HG03520 (cell line): ENCODE measurements around the gene ACP7.
"Not testable (repeated sequence)": the region's sequence is repeated elsewhere in the genome, so short reads cannot be mapped to it uniquely, and the experiment has no call there.

ENCODE experiments used
- ATAC-seq: cut with Tn5 transposase; IDR thresholded peaks from one replicate; pipeline ENCODE4 v1.9.1; 2021; ENCODE audit warnings: mild to moderate bottlenecking, moderate library complexity; ENCODE audit not compliant: unreplicated experiment

Gene ACP7

DNA sequence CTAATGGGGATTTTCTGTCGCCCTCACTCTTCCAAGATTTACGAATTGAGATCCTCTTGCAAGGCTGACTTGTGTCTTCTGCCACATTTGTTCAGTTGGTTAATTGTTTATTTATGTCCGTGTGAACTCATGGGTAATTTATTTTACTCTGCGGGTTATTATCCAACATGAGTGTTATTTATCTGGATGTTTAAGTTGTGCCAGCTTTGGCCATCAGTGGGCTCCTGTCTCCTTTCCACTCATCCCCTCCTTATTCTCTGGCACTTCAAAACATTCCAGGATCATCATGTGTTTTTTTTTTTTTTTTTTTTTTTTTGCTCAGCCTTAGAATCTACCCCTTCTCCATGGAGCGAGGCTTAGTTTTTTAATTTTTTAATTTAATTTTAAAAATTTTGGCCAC lies 19.0 kb downstream of the ACP7 start:
- no peak for ATAC-seq

- ATAC-seq: no peak
These were observed 20.0 kb downstream of the ACP7 start for GRCh38 chr19:39104186-39104596.

DNA sequence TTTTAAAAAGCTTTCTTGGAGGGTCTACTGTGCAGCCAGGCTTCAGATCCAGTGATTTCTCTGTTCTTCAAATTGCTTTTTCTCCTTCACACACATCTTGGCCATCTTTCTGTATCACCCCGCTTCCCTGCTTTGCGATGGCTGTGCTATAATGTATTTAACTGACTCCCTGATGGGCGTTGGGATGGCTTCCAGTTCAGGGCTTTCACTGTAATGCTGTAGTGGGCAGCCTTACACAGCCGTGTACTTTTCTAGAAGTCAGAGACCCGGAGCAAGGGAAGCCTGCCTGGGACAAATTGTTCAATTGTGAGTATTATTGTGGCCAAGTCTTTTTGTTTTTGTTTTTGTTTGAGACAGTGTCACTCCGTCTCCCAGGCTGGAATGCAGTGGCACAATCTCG lies 22.0 kb downstream of the ACP7 start:
- no peak for ATAC-seq

- no peak for ATAC-seq
These were observed 25.5 kb downstream of the ACP7 start for GRCh38 chr19:39109641-39110040.

GRCh38 chr19:39110263-39110967 lies 26.2 kb downstream of the ACP7 start:
- no peak for ATAC-seq

GRCh38 chr19:39111593-39112199 lies 27.5 kb downstream of the ACP7 start:
- no peak for ATAC-seq

- no peak for ATAC-seq
These were observed 28.2 kb downstream of the ACP7 start for GRCh38 chr19:39112338-39112890.

- no peak for ATAC-seq
These were observed 29.0 kb downstream of the ACP7 start for GRCh38 chr19:39113199-39113598.

DNA sequence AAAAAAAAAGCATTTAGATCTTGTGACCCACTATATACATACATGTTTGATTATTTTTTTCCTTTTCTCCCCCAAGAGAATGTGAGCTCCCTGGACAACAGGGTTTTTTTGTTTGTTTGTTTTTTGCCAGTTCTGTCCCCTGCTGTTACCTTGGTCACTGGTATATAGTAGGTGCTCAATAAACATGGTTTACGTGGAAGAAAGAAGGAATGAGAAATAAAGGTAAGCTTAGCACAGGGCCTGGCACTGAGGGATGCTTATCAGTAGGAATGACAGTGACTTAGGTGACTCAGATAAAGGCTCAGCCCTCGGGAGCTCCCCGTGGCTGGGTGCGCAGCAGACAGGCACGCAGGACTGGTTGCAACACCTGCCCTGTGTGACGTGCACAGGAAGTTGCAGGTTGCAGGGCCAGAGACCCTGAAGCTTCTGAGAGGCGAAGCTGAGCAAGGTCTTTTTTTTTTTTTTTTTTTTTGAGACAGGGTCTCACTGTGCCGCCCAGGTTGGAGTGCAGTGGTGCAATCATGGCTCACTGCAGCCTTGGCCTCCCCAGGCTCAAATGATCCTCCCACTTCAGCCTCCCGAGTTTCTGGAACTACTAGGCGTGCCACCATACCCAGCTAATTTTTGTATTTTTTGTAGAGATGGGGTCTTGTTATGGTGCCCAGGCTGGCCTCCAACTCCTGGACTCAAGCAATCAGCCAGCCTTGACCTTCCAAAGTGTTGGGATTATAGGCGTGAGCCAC lies 31.1 kb downstream of the ACP7 start:
- ATAC-seq: no peak

DNA sequence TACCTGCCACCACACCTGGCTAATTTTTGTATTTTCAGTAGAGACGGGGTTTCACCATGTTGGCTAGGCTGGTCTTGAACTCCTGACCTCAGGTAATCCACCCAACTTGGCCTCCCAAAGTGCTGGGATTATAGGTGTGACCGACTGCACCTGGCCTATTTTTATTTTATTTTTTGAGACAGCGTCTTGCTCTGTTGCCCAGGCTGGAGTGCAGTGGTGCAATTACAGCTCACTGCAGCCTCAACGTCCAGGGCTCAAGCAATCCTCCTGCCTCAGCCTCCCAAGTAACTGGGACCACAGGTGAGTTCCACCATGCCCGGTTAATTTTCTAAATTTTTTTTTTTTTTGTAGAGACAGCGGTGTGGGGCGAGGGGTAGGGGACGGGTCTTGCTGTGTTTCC lies 32.9 kb downstream of the ACP7 start:
- not testable (repeated sequence) for ATAC-seq

- no peak for ATAC-seq
These were observed 35.7 kb downstream of the ACP7 start for GRCh38 chr19:39119830-39120229.

DNA sequence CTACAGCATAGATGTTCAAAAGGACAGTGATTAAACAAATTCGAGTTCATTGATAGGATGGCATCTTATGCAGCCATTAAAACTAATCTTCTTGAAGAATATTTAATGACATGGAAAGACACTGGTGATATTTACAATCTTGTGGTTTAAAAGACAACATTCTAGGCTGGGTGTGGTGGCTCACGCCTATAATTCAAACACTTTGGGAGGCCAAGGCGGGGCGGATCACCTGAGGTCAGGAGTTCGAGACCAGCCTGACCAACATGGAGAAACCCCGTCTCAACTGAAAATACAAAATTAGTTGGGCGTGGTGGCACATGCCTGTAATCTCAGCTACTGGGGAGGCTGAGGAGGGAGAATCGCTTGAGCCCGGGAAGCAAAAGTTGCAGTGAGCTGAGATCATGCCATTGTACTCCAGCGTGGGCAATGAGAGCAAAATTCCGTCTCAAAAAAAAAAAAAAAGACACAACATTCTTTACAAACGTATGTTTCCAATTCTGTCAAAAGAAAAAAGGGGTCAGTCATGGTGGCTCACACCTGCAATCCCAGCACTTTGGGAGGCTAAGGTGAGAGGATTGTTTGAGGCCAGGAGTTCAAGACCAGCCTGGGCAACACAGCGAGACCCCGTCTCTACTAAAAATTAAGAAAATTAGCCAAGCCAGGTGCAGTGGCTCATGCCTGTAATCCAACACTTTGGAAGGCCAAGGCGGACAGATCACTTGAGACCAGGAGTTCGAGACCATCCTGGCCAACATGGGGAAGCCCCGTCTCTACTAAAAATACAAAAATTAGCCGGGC lies 39.0 kb downstream of the ACP7 start:
- ATAC-seq: no peak

DNA sequence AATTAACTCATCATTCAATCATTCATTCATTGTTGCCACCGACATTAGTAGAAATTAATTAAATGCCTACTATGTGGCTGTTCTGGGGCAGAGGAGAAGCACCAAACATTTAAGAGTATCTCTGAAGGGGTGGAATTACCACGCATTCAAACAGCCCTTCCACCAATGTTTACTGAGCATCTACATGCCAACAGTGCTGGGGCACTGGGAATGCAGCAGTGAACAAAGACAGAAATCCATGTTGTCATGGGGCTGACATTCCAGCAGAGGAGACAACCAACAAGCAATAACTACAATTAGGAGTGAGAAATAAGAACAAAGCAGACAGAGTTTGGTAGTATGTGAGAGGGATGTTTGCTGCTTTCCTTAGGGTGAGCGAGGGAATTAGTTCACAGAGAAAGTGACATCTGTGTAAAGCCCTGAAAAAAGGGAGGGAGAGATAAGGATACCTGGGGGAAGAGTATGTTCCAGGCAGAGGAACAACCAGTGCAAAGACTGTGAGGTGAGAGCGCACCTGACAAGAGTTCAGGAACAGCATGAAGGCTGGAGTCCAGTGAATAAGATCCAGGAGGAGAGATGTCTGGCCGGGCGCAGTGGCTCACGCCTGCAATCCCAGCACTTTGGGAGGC lies 40.1 kb downstream of the ACP7 start:
- ATAC-seq: no peak

GRCh38 chr19:39125199-39125553 lies 41.0 kb downstream of the ACP7 start:
- no peak for ATAC-seq

- peak; percentile 84 for ATAC-seq
These were observed 41.6 kb downstream of the ACP7 start, which contains the start of gene PAK4 for GRCh38 chr19:39125554-39126311. PAK4 (plus strand) TSS chr19:39125786; CDS start chr19:39169554, 43,768 bp downstream.

- ATAC-seq: no peak
These were observed 42.4 kb downstream of the ACP7 start for GRCh38 chr19:39126312-39127187.

DNA sequence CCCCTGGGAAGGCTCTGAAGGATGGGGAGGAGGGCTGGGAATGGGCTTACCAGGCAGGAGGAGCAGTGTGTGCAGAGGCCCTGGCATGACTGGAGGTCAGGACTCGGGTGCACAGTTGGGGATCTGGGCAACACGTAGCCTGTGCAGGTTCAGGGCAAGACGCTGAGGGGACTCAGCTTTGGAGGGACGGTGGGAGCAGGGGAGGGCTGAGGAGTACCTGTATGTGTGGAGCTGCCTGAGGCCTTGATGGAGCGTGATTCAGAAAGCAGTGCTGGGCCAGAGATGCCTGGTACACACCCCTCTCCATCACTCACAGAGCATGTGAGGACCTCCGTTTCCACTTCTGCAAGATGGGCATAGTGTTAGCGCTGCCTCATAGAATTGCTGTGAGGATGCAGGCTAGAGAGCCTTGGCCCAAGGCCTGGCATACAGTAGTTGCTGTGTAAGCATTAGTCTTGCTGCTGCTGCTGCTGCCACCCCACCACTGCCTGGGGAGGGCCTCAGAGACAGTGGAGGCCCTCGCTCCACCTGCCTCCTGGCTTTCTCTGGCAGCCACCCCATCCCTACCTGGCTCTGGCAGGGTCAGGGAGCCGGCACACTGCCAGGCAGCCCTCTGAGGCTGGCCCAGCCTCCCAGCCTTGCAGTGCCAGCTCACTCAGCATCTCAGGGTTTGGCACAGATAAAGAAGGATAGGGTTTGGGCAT lies 43.8 kb downstream of the ACP7 start:
- ATAC-seq: no peak

GRCh38 chr19:39128516-39129079 lies 44.4 kb downstream of the ACP7 start:
- no peak for ATAC-seq
